Stomach smooth muscle (tissue), 2 donors: ENCODE measurements around the gene SHLD2.
"Not testable (repeated sequence)": the region's sequence is repeated elsewhere in the genome, so short reads cannot be mapped to it uniquely, and the experiment has no call there.

Source experiments
- H3K27ac ChIP-seq: one replicate; pipeline ENCODE4 v1.7.0; 2013; ENCODE audit warnings: mild to moderate bottlenecking, low read length, inconsistent platforms
- H3K27me3 ChIP-seq, 2 donors: one replicate each; pipeline ENCODE4 v1.7.0; 2013; ENCODE audit warnings: low read length in 2 of 2; ENCODE audit not compliant: insufficient read depth in 2 of 2, control insufficient read depth in 1 of 2
- H3K36me3 ChIP-seq, 2 donors: one replicate each; pipeline ENCODE4 v1.7.0; 2013; ENCODE audit warnings: low read length in 2 of 2; ENCODE audit not compliant: control insufficient read depth in 2 of 2, insufficient read depth in 2 of 2
- H3K4me1 ChIP-seq: one replicate; pipeline ENCODE4 v1.7.0; 2013; ENCODE audit warnings: low read length; ENCODE audit not compliant: control insufficient read depth, insufficient read depth
- H3K4me3 ChIP-seq, 2 donors: one replicate each; pipeline ENCODE4 v1.7.0; 2013; ENCODE audit warnings: low read length in 2 of 2
- H3K9ac ChIP-seq, 2 donors: one replicate each; pipeline ENCODE4 v1.7.0; 2013; ENCODE audit warnings: low read length in 2 of 2, mild to moderate bottlenecking in 1 of 2
- H3K9me3 ChIP-seq, 2 donors: one replicate each; pipeline ENCODE4 v1.7.0; 2013; ENCODE audit warnings: low read length in 2 of 2; ENCODE audit not compliant: control insufficient read depth in 2 of 2
- donor health status: healthy.
- donor health status: Pancreatic carcinoma.

Gene SHLD2

GRCh38 chr10:87177587-87177986 lies 82.6 kb downstream of the SHLD2 start:
- not testable (repeated sequence) for H3K4me3 ChIP-seq, H3K9ac ChIP-seq, H3K27ac ChIP-seq, H3K4me1 ChIP-seq, H3K9me3 ChIP-seq, H3K27me3 ChIP-seq, H3K36me3 ChIP-seq

- not testable (repeated sequence) for H3K36me3 ChIP-seq, H3K9me3 ChIP-seq, H3K9ac ChIP-seq, H3K4me1 ChIP-seq, H3K4me3 ChIP-seq, H3K27ac ChIP-seq, H3K27me3 ChIP-seq
Observed at GRCh38 chr10:87184421-87184820, 89.4 kb downstream of the SHLD2 start.

GRCh38 chr10:87186016-87186415 lies 91.0 kb downstream of the SHLD2 start:
- not testable (repeated sequence) for H3K27ac ChIP-seq, H3K36me3 ChIP-seq, H3K27me3 ChIP-seq, H3K9me3 ChIP-seq, H3K4me1 ChIP-seq, H3K4me3 ChIP-seq, H3K9ac ChIP-seq

GRCh38 chr10:87187573-87187972 lies 92.6 kb downstream of the SHLD2 start:
- H3K36me3 ChIP-seq, H3K9ac ChIP-seq, H3K9me3 ChIP-seq, H3K27me3 ChIP-seq, H3K27ac ChIP-seq, H3K4me1 ChIP-seq, H3K4me3 ChIP-seq: not testable (repeated sequence)

GRCh38 chr10:87191841-87192240 lies 96.8 kb downstream of the SHLD2 start:
- H3K9me3 ChIP-seq, H3K4me3 ChIP-seq, H3K4me1 ChIP-seq, H3K27me3 ChIP-seq, H3K36me3 ChIP-seq, H3K27ac ChIP-seq, H3K9ac ChIP-seq: not testable (repeated sequence)

- H3K27ac ChIP-seq, H3K4me3 ChIP-seq, H3K4me1 ChIP-seq, H3K9ac ChIP-seq, H3K27me3 ChIP-seq, H3K9me3 ChIP-seq, H3K36me3 ChIP-seq: not testable (repeated sequence)
Observed at GRCh38 chr10:87200924-87201323, 105.9 kb downstream of the SHLD2 start.

- H3K9me3 ChIP-seq, H3K27me3 ChIP-seq, H3K9ac ChIP-seq, H3K4me1 ChIP-seq, H3K27ac ChIP-seq, H3K36me3 ChIP-seq, H3K4me3 ChIP-seq: not testable (repeated sequence)
Observed at GRCh38 chr10:87204801-87205200, 109.8 kb downstream of the SHLD2 start.

- H3K27ac ChIP-seq, H3K9ac ChIP-seq, H3K9me3 ChIP-seq, H3K4me1 ChIP-seq, H3K36me3 ChIP-seq, H3K27me3 ChIP-seq, H3K4me3 ChIP-seq: not testable (repeated sequence)
Observed at GRCh38 chr10:87206922-87207321, 111.9 kb downstream of the SHLD2 start.

- H3K4me1 ChIP-seq, H3K4me3 ChIP-seq, H3K36me3 ChIP-seq, H3K27ac ChIP-seq, H3K9ac ChIP-seq, H3K9me3 ChIP-seq, H3K27me3 ChIP-seq: not testable (repeated sequence)
Observed at GRCh38 chr10:87210309-87210708, 115.3 kb downstream of the SHLD2 start.

- not testable (repeated sequence) for H3K27ac ChIP-seq, H3K9me3 ChIP-seq, H3K4me3 ChIP-seq, H3K27me3 ChIP-seq, H3K4me1 ChIP-seq, H3K36me3 ChIP-seq, H3K9ac ChIP-seq
Observed at GRCh38 chr10:87211848-87212247, 116.8 kb downstream of the SHLD2 start.

- H3K4me1 ChIP-seq, H3K27me3 ChIP-seq, H3K4me3 ChIP-seq, H3K9ac ChIP-seq, H3K9me3 ChIP-seq, H3K36me3 ChIP-seq, H3K27ac ChIP-seq: not testable (repeated sequence)
Observed at GRCh38 chr10:87213150-87213765, 118.3 kb downstream of the SHLD2 start.

GRCh38 chr10:87213806-87214205 lies 118.8 kb downstream of the SHLD2 start:
- not testable (repeated sequence) for H3K27ac ChIP-seq, H3K36me3 ChIP-seq, H3K27me3 ChIP-seq, H3K9ac ChIP-seq, H3K4me1 ChIP-seq, H3K9me3 ChIP-seq, H3K4me3 ChIP-seq
